Hepatocyte (in vitro differentiated cells): ENCODE measurements around the gene DDX39A.

Experiments
- EZH2 ChIP-seq: fragments of 200-600 bp; sonication (generic); IDR thresholded peaks from 2 replicates; pipeline ENCODE4 v1.6.1; 2016; ENCODE audit warnings: antibody characterized with exemption, mild to moderate bottlenecking, borderline replicate concordance
- TF ChIP-seq, protein P1 (sequence below): fragments of 200-600 bp; sonication (generic); IDR thresholded peaks from 2 replicates; pipeline ENCODE4 v1.5.1; 2016; ENCODE audit warnings: antibody characterized with exemption, mild to moderate bottlenecking; ENCODE audit not compliant: poor library complexity

DNA sequence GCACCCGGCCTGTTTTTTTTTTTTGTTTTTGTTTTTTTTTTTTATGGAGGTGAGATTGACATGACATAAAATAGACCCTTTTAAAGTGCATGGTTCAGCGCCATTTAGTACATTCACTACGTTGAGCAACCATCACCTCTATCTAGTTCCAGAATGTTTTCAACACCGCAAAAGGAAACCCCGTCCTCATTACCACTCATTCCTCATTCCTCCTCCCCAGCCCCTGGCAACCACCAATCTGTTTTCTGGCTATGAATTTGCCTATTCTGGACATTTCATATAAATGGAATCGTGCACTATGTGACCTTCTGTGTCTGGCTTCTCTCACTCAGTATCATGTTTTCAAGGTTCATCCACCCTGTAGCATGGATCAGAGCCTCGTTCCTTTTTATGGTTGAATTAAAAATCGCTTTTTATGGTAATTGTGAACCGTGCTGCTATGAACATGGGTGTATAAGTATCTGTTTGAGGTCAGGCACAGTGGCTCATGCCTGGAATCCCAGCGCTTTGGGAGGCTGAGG is 47.8 kb downstream of the DDX39A start:
- TF ChIP-seq, protein P1, sequence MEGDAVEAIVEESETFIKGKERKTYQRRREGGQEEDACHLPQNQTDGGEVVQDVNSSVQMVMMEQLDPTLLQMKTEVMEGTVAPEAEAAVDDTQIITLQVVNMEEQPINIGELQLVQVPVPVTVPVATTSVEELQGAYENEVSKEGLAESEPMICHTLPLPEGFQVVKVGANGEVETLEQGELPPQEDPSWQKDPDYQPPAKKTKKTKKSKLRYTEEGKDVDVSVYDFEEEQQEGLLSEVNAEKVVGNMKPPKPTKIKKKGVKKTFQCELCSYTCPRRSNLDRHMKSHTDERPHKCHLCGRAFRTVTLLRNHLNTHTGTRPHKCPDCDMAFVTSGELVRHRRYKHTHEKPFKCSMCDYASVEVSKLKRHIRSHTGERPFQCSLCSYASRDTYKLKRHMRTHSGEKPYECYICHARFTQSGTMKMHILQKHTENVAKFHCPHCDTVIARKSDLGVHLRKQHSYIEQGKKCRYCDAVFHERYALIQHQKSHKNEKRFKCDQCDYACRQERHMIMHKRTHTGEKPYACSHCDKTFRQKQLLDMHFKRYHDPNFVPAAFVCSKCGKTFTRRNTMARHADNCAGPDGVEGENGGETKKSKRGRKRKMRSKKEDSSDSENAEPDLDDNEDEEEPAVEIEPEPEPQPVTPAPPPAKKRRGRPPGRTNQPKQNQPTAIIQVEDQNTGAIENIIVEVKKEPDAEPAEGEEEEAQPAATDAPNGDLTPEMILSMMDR: no peak
- no peak for TF ChIP-seq EZH2
